GM10266 (cell line): ENCODE data around the gene SELENON.

Experiments used
- DNase-seq: peaks from one replicate; pipeline ENCODE4 v3.0.0; 2012; ENCODE audit errors: extremely low spot score
- CTCF ChIP-seq: IDR thresholded peaks from 2 replicates; pipeline ENCODE4 v1.5.1; 2012; ENCODE audit warnings: mild to moderate bottlenecking, low read depth; ENCODE audit not compliant: control insufficient read depth, insufficient read depth; ENCODE audit errors: missing control alignments

SELENON gene

DNA sequence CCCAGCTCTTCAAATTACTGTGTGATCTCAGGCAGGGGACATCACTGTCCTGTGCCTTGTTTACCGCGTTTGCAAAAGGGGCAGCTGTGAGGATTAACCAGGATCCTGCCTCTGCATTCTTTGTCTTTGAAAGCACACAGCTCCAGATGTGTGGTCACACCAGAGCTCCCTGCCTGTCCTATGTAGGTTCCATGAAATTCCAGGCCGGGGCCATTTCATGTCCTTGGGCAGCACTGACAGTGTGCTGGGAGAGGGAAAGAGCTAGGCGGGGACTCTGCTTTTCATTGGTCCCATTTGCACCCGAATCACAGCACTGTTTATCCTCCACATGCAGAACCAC, 42.2 kb upstream of the SELENON start:
- no peak for DNase-seq
- TF ChIP-seq CTCF = no peak

DNA sequence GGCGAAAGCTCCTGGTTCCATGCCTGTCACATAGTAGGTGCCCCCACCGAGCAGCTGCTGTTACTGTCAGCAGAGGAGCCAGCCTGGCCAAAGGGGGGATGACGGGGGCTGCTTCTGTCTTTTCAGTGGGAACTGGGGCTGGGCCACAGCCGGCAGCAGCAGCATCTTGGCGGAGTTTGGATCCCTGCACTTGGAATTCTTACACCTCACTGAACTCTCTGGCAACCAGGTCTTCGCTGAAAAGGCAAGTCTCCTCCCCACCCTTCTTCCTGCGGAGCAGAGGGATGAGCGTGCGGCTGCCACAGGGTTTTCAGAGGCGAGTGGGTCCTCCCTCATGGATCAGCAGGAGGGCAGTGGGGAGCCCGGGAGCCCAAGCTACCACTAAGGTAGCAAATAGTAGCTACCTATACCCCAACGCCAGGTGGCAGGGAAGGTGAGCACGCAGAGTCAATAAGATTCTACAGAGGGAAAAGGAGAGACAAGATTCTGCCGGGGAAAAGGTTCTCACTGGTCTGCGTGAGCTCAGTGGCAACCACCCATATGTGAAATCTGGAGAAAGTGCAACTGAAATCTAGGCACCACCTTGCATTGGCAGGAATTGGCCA, 41.4 kb upstream of the SELENON start:
- DNase-seq = no peak

GRCh38 chr1:25760122-25760719, 39.8 kb upstream of the SELENON start:
- no peak for DNase-seq
- TF ChIP-seq CTCF = no peak

More for the DNA sequence above, 41.4 kb upstream of the SELENON start:
- TF ChIP-seq CTCF = no peak

DNA sequence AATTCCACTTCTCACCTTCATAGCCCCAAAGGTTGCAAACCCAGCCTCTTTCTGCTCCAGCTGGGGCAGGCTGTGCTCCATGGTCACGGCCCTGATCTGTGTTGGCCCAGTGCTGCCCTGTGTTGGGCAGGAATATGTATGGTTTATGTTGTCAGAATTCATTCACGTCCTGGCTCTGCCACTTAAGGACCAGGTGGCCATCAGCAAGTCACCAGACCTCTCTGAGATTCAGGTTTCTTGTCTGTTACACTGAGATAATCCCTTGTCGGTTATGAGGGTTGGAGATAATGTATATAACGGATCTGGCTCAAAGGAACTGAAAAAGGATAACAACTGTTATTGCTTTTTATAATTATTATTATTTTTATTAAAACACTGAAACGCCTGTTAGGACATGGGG, 39.1 kb upstream of the SELENON start:
- no peak for TF ChIP-seq CTCF
- DNase-seq = no peak

DNA sequence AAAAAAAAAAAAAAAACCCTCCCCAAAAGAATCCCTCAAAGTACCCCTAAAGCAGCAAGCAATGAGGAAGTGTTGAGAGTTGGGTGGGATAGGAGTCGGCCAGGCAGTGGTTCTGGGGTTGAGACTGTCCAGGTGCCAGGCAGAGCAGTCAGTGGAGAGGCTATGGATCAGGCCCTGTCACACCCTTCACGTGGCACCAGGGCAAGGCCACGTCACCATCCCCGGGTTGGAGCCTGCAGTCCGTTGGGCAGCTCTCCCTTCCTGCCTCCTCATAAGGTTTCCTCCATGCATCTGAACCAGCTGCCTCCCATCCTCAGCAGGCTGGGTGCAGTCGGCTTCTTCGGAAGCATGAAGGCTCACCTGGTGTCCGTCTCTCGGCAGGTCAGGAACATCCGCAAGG, 36.5 kb upstream of the SELENON start:
- TF ChIP-seq CTCF = no peak
- no peak for DNase-seq

GRCh38 chr1:25765136-25765922, 34.7 kb upstream of the SELENON start:
- TF ChIP-seq CTCF = no peak

More at GRCh38 chr1:25765136-25765922, 34.7 kb upstream of the SELENON start:
- DNase-seq = no peak
